ENCODE data around the gene SSC5D. TPM values are rescaled to one million over a fixed set of nuclear protein-coding genes. Genes with fewer than 3 reads are reported as not detected.

SSC5D gene
- total RNA-seq, 1 donor from 2014 or later = 0.33 TPM

- Histone ChIP-seq H3K4me3 (ENCODE audit: low read depth, low read length) (no peak overlapping the region), H3K27me3 (ENCODE audit: control insufficient read depth, insufficient read depth, low read length) (no peaks in the 10 kb centered on the region), H3K36me3 (ENCODE audit: control insufficient read depth, insufficient read depth, low read length) (peaks cover 1% of the 10 kb centered on the region)
- TF ChIP-seq, protein P1, sequence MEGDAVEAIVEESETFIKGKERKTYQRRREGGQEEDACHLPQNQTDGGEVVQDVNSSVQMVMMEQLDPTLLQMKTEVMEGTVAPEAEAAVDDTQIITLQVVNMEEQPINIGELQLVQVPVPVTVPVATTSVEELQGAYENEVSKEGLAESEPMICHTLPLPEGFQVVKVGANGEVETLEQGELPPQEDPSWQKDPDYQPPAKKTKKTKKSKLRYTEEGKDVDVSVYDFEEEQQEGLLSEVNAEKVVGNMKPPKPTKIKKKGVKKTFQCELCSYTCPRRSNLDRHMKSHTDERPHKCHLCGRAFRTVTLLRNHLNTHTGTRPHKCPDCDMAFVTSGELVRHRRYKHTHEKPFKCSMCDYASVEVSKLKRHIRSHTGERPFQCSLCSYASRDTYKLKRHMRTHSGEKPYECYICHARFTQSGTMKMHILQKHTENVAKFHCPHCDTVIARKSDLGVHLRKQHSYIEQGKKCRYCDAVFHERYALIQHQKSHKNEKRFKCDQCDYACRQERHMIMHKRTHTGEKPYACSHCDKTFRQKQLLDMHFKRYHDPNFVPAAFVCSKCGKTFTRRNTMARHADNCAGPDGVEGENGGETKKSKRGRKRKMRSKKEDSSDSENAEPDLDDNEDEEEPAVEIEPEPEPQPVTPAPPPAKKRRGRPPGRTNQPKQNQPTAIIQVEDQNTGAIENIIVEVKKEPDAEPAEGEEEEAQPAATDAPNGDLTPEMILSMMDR (IDR thresholded peaks at IDR 0.05; ENCODE audit: insufficient read depth, low read length, poor library complexity, severe bottlenecking) = no peak
- no peak for DNase-seq (ENCODE audit: low read depth)
Measured at GRCh38 chr19:55482967-55483705, 5.1 kb upstream of the SSC5D start.

DNA sequence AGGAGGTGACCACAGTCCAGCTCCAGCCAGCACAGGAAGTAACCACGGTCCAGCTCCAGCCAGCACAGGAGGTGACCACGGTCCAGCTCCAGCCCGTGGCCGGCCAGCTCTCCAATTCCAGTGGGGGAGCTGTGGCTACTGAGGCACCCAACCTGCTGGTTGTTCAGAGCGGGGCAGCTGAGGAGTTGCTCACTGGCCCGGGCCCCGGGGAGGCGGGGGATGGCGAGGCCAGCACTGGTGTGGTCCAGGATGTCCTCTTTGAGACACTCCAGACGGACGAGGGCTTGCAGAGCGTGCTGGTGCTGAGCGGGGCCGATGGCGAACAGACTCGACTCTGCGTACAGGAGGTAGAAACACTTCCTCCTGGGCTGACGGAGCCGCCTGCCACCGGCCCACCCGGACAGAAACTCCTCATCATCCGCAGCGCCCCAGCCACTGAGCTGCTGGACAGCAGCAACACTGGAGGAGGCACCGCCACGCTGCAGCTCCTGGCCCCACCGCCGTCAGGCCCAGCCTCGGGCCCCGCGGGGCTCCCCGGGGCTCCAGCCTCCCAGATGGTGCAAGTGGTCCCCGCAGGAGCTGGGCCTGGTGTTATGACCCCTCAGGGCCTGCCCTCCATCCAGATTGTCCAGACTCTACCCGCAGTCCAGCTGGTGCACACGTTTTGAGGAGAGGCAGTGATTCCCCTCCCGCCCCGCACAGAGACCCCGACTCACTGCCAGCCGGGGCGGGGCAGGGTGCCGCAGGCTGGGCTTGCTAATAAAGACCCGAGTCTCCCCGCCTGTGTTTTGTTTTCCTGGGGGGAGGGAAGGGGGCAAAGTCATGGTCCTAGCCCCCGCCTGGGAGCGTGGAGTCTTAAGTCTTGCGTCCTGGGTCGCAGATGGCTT, 4.3 kb upstream of the SSC5D start:
- no peak for DNase-seq (ENCODE audit: low read depth)
- no peaks in the 10 kb centered on the region for H3K27me3 ChIP-seq (ENCODE audit: control insufficient read depth, insufficient read depth, low read length)
- TF ChIP-seq, protein P1 (IDR thresholded peaks at IDR 0.05; ENCODE audit: insufficient read depth, low read length, poor library complexity, severe bottlenecking) = no peak
- peaks cover 1% of the 10 kb centered on the region for H3K36me3 ChIP-seq (ENCODE audit: control insufficient read depth, insufficient read depth, low read length)
- H3K4me3 ChIP-seq (ENCODE audit: low read depth, low read length) = peak overlapping the region; percentile 79

DNA sequence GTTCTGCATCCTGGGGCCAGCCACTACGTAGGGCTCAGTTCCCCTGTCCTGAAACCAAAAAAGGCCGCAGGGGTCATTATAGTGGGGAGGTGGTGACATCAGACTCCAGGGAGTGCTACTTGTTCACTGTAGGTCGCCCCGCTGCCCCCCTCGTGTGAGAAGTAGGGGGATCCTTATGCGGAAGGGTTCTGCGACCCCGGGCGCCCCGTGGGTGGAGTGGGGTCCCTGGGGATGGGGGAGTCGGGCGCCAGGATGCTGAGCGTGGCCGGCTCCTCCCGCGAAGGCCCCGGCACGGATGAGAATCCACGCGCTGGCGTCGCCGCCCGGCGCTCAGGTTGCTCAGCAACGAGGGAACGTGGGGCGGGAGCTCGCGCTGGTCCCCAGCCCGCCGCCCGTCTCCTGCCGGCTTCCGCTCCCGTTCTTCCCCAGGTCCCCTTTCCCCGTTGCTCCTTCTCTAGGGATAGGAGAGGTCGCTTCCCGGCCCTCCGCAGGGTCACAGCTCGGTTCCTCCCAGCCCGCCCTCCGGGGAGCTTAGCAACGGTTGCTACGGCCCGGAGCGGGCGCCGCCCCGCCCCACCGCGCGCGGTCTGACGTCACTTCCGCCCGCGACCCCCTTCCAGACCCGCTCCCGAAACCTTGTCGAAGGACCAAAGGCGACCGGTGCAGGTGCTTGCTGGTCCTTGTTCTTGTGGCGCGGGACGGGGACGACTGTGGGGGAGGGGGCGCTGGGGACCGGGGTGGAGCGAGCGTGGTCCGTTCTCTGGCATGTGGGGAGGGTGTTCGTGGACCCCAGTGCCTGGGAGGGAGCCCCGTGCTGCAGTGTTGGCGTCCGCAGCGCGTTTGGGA, 3.4 kb upstream of the SSC5D start, which contains the start of gene NAT14:
TSS of gene NAT14 (plus strand) at position 596 of the 846 bp plus-strand sequence. CDS start 521 bp downstream, outside the sequence.
- Histone ChIP-seq H3K4me3 (ENCODE audit: low read depth, low read length) (peak within 1 kb of the TSS; percentile 79), H3K36me3 (ENCODE audit: control insufficient read depth, insufficient read depth, low read length) (peaks cover 1% of the 10 kb centered on the region), H3K27me3 (ENCODE audit: control insufficient read depth, insufficient read depth, low read length) (no peaks in the 10 kb centered on the region)
- DNase-seq (ENCODE audit: low read depth) = no peak
- TF ChIP-seq, protein P1 (IDR thresholded peaks at IDR 0.05; ENCODE audit: insufficient read depth, low read length, poor library complexity, severe bottlenecking) = no peak

GRCh38 chr19:55485439-55486011, 2.7 kb upstream of the SSC5D start:
- Histone ChIP-seq H3K4me3 (ENCODE audit: low read depth, low read length) (peak overlapping the region; percentile 79), H3K27me3 (ENCODE audit: control insufficient read depth, insufficient read depth, low read length) (no peaks in the 10 kb centered on the region), H3K36me3 (ENCODE audit: control insufficient read depth, insufficient read depth, low read length) (peaks cover 1% of the 10 kb centered on the region)
- DNase-seq (ENCODE audit: low read depth) = no peak
- TF ChIP-seq, protein P1 (IDR thresholded peaks at IDR 0.05; ENCODE audit: insufficient read depth, low read length, poor library complexity, severe bottlenecking) = no peak

Measured in kidney epithelial cell (primary cell).